GM23338 (cell line): Measurements from ENCODE around the gene UCN3.

Source experiments
- CREB1 ChIP-seq: fragments of 250-450 bp; sonication (Bioruptor Pico); IDR thresholded peaks from 2 replicates; pipeline ENCODE4 v1.5.0; 2020; ENCODE audit warnings: low read depth, mild to moderate bottlenecking, moderate library complexity
- CTCF ChIP-seq, 2 experiments: fragments of 200-600 bp in 1 of 2; sonication (generic) in 1 of 2; conservative IDR thresholded peaks; 2 replicates each; pipeline versions ENCODE4 v1.5.1 to v1.6.1; 2016 to 2017; ENCODE audit warnings: antibody characterized with exemption in 2 of 2, low read depth in 2 of 2, mild to moderate bottlenecking in 2 of 2, moderate library complexity in 1 of 2
- EZH2 ChIP-seq: fragments of 200-600 bp; sonication (generic); IDR thresholded peaks from one replicate; pipeline ENCODE4 v1.8.0; 2017; ENCODE audit warnings: antibody characterized with exemption, mild to moderate bottlenecking, low read depth; ENCODE audit not compliant: unreplicated experiment
- EZH2phosphoT487 ChIP-seq: fragments of 200-600 bp; sonication (generic); IDR thresholded peaks from one replicate; pipeline ENCODE4 v1.8.1; 2018; ENCODE audit warnings: antibody characterized with exemption; ENCODE audit not compliant: unreplicated experiment
- JUNB ChIP-seq: IDR thresholded peaks from one replicate; pipeline ENCODE4 v1.6.1; 2016; ENCODE audit warnings: antibody characterized with exemption; ENCODE audit not compliant: unreplicated experiment
- NANOG ChIP-seq: IDR thresholded peaks from 2 replicates; pipeline ENCODE4 v1.6.1; 2016; ENCODE audit warnings: antibody characterized with exemption, borderline replicate concordance
- POLR2AphosphoS5 ChIP-seq: IDR thresholded peaks from 2 replicates; pipeline ENCODE4 v1.6.1; 2016; ENCODE audit warnings: antibody characterized with exemption, low read depth
- ZNF114 ChIP-seq: fragments of 250-450 bp; sonication (Bioruptor Pico); IDR thresholded peaks from 2 replicates; pipeline ENCODE4 v1.5.0; 2020; ENCODE audit warnings: mild to moderate bottlenecking, moderate library complexity
- ZNF331 ChIP-seq: fragments of 250-450 bp; sonication (Bioruptor Pico); IDR thresholded peaks from 2 replicates; pipeline ENCODE4 v1.5.0; 2020; ENCODE audit warnings: low read depth, mild to moderate bottlenecking, moderate library complexity
- TF ChIP-seq, protein P1 (sequence below): IDR thresholded peaks from one replicate; pipeline ENCODE4 v1.6.1; 2018; ENCODE audit warnings: antibody characterized with exemption; ENCODE audit not compliant: unreplicated experiment

GRCh38 chr10:5346881-5347280, 17.9 kb upstream of the UCN3 start:
- TF ChIP-seq, protein P1, sequence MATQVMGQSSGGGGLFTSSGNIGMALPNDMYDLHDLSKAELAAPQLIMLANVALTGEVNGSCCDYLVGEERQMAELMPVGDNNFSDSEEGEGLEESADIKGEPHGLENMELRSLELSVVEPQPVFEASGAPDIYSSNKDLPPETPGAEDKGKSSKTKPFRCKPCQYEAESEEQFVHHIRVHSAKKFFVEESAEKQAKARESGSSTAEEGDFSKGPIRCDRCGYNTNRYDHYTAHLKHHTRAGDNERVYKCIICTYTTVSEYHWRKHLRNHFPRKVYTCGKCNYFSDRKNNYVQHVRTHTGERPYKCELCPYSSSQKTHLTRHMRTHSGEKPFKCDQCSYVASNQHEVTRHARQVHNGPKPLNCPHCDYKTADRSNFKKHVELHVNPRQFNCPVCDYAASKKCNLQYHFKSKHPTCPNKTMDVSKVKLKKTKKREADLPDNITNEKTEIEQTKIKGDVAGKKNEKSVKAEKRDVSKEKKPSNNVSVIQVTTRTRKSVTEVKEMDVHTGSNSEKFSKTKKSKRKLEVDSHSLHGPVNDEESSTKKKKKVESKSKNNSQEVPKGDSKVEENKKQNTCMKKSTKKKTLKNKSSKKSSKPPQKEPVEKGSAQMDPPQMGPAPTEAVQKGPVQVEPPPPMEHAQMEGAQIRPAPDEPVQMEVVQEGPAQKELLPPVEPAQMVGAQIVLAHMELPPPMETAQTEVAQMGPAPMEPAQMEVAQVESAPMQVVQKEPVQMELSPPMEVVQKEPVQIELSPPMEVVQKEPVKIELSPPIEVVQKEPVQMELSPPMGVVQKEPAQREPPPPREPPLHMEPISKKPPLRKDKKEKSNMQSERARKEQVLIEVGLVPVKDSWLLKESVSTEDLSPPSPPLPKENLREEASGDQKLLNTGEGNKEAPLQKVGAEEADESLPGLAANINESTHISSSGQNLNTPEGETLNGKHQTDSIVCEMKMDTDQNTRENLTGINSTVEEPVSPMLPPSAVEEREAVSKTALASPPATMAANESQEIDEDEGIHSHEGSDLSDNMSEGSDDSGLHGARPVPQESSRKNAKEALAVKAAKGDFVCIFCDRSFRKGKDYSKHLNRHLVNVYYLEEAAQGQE, result no peak
- no peak for TF ChIP-seq CTCF (conservative IDR thresholded peaks at IDR 0.05; ENCODE audit: low read depth in 2 of 2)
- no peak for TF ChIP-seq EZH2phosphoT487
- TF ChIP-seq EZH2, result no peak
- TF ChIP-seq POLR2AphosphoS5, result no peak
- TF ChIP-seq JUNB, result no peak
- TF ChIP-seq CREB1, result no peak
- no peak for TF ChIP-seq NANOG
- TF ChIP-seq ZNF331 (CRISPR knock-in tag), result no peak
- no peak for TF ChIP-seq ZNF114
